Retinal pigment epithelial cell (primary cell): ENCODE data around the gene ATRAID.

Experiments used
- DNase-seq: peaks from one replicate; pipeline ENCODE4 v3.0.0-alpha.2; 2010; ENCODE audit warnings: low read depth
- H3K4me3 ChIP-seq: 2 replicates; pipeline ENCODE4 v1.5.1; 2011; ENCODE audit warnings: mild to moderate bottlenecking, low read length, control low read depth, moderate library complexity
- CTCF ChIP-seq: conservative IDR thresholded peaks from 2 replicates; pipeline ENCODE4 v1.5.1; 2011; ENCODE audit warnings: low read depth, low read length, control low read depth, inconsistent platforms

Gene ATRAID

GRCh38 chr2:27265536-27265870, 53.7 kb downstream of the ATRAID start:
- DNase-seq = no peak
- no peak overlapping the region for H3K4me3 ChIP-seq
- TF ChIP-seq CTCF = no peak
